Neuronal stem cell (in vitro differentiated cells): Measurements from ENCODE around the gene AK1.

Experiments
- DNase-seq: peaks from one replicate; pipeline ENCODE4 v3.0.0-alpha.2; 2013; ENCODE audit warnings: low spot score
- H2AFZ ChIP-seq: one replicate; pipeline ENCODE4 v1.6.1; 2013; ENCODE audit warnings: mild to moderate bottlenecking, low read length, inconsistent platforms
- H2AK5ac ChIP-seq: 2 replicates; pipeline ENCODE4 v1.6.1; 2013; ENCODE audit warnings: low read depth, mild to moderate bottlenecking, inconsistent platforms, low read length, moderate library complexity, mixed read lengths
- H2BK120ac ChIP-seq: 2 replicates; pipeline ENCODE4 v1.6.1; 2013; ENCODE audit warnings: low read depth, mild to moderate bottlenecking, inconsistent platforms, low read length, moderate library complexity, mixed read lengths
- H2BK12ac ChIP-seq: one replicate; pipeline ENCODE4 v1.6.1; 2013; ENCODE audit warnings: low read length, inconsistent platforms
- H2BK15ac ChIP-seq: 2 replicates; pipeline ENCODE4 v1.6.1; 2013; ENCODE audit warnings: mild to moderate bottlenecking, low read length, inconsistent platforms, mixed read lengths
- H2BK5ac ChIP-seq: one replicate; pipeline ENCODE4 v1.6.1; 2013; ENCODE audit warnings: inconsistent platforms, mild to moderate bottlenecking, low read length, moderate library complexity
- H3K14ac ChIP-seq: one replicate; pipeline ENCODE4 v1.6.1; 2013; ENCODE audit warnings: low read length, inconsistent platforms
- H3K18ac ChIP-seq: 2 replicates; pipeline ENCODE4 v1.6.1; 2013; ENCODE audit warnings: low read length, inconsistent platforms
- H3K23ac ChIP-seq: 2 replicates; pipeline ENCODE4 v1.6.1; 2013; ENCODE audit warnings: low read depth, mild to moderate bottlenecking, mixed read lengths, low read length, inconsistent platforms; ENCODE audit not compliant: poor library complexity
- H3K27ac ChIP-seq: replicated peaks from 3 replicates; pipeline ENCODE4 v1.5.1; 2013; ENCODE audit warnings: low read length, inconsistent platforms
- H3K27me3 ChIP-seq, 3 experiments: 2 replicates each; pipeline ENCODE4 v1.6.1; 2013; ENCODE audit warnings: low read length in 3 of 3, mild to moderate bottlenecking in 2 of 3, inconsistent platforms in 1 of 3, low read depth in 1 of 3, mixed read lengths in 1 of 3, moderate library complexity in 1 of 3; ENCODE audit not compliant: control insufficient read depth in 3 of 3, insufficient read depth in 3 of 3
- H3K36me3 ChIP-seq, 2 donors: replicated peaks in 1 of 2; 2 replicates each; pipeline ENCODE4 v1.6.1; 2013; ENCODE audit warnings: low read length in 2 of 2; ENCODE audit not compliant: control insufficient read depth in 2 of 2, insufficient read depth in 2 of 2
- H3K4ac ChIP-seq: 2 replicates; pipeline ENCODE4 v1.6.1; 2013; ENCODE audit warnings: inconsistent platforms, mild to moderate bottlenecking, low read length, moderate library complexity
- H3K4me1 ChIP-seq, 2 donors: 1 replicate in 1 of 2; 2 replicates in 1 of 2; pipeline ENCODE4 v1.6.1; 2013; ENCODE audit warnings: low read length in 2 of 2, low read depth in 1 of 2; ENCODE audit not compliant: control insufficient read depth in 2 of 2, insufficient read depth in 1 of 2
- H3K4me2 ChIP-seq: one replicate; pipeline ENCODE4 v1.6.1; 2013; ENCODE audit warnings: mild to moderate bottlenecking, low read length, inconsistent platforms; ENCODE audit not compliant: insufficient read depth, poor library complexity, severe bottlenecking
- H3K4me3 ChIP-seq, 2 donors: 2 replicates each; pipeline ENCODE4 v1.5.1; 2013; ENCODE audit warnings: low read length in 2 of 2, mild to moderate bottlenecking in 2 of 2, inconsistent platforms in 1 of 2, moderate library complexity in 1 of 2
- H3K79me1 ChIP-seq: one replicate; pipeline ENCODE4 v1.6.1; 2013; ENCODE audit warnings: low read depth, mild to moderate bottlenecking, inconsistent platforms, low read length, moderate library complexity
- H3K9ac ChIP-seq: one replicate; pipeline ENCODE4 v1.6.1; 2013; ENCODE audit warnings: mild to moderate bottlenecking, low read depth, low read length, inconsistent platforms; ENCODE audit not compliant: poor library complexity
- H3K9me3 ChIP-seq, 2 donors: replicated peaks in 1 of 2; 2 replicates each; pipeline versions ENCODE3 to v1.6.1; 2013; ENCODE audit warnings: low read length in 2 of 2, mild to moderate bottlenecking in 2 of 2, inconsistent platforms in 1 of 2, low read depth in 1 of 2, mixed read lengths in 1 of 2, moderate library complexity in 1 of 2; ENCODE audit not compliant: control insufficient read depth in 2 of 2, insufficient read depth in 1 of 2
- H4K8ac ChIP-seq: one replicate; pipeline ENCODE4 v1.6.1; 2013; ENCODE audit warnings: low read depth, mild to moderate bottlenecking, inconsistent platforms, low read length, moderate library complexity
- H4K91ac ChIP-seq: one replicate; pipeline ENCODE4 v1.6.1; 2013; ENCODE audit warnings: low read length, low read depth, mild to moderate bottlenecking, inconsistent platforms; ENCODE audit not compliant: poor library complexity
- WGBS, 2 donors: extraction: QIAGEN DNeasy Blood & Tissue Kit; methylation state at CpG; one replicate each; pipeline ENCODE4 v1.1.7; 2013; ENCODE audit warnings: missing lambda C conversion rate in 2 of 2, mixed read lengths in 1 of 2; ENCODE audit not compliant: insufficient read length in 2 of 2, insufficient replicate concordance in 1 of 2; ENCODE audit errors: extremely low coverage in 2 of 2; 5-methylcytosine and 5-hydroxymethylcytosine counted together

Gene AK1

GRCh38 chr9:127876026-127876763 lies 1.3 kb downstream of the AK1 start:
- WGBS, 2 donors, result no CpG with 5 or more reads among the region's 14 CpGs
- H2AK5ac ChIP-seq, result peak overlapping the region; percentile 96
- peak overlapping the region; percentile 87 for H3K23ac ChIP-seq
- H2BK120ac ChIP-seq, result peak overlapping the region; percentile 81
- H3K4me1 ChIP-seq, result peaks cover 15 to 48% of the 10 kb centered on the region in 2 donors
- H3K36me3 ChIP-seq, result no peaks in the 10 kb centered on the region
- no peaks in the 10 kb centered on the region for H3K27me3 ChIP-seq
- peak overlapping the region; percentile 60 for H3K9ac ChIP-seq
- no peak overlapping the region for H4K91ac ChIP-seq
- peak overlapping the region; percentile 63 for H3K14ac ChIP-seq
- peak overlapping the region; percentile 76 for H3K18ac ChIP-seq
- peak overlapping the region; percentile 86 for H2BK15ac ChIP-seq
- peak overlapping the region; percentile 37 for H3K4ac ChIP-seq
- peak overlapping the region; percentile 56 for H2AFZ ChIP-seq
- H3K79me1 ChIP-seq, result peaks cover 5% of the 10 kb centered on the region
- peak overlapping the region; percentile 80 for H2BK12ac ChIP-seq
- no peak for DNase-seq
- H3K4me2 ChIP-seq, result peak overlapping the region; percentile 0
- H2BK5ac ChIP-seq, result no peak overlapping the region
- H4K8ac ChIP-seq, result peak overlapping the region; percentile 89
- H3K27ac ChIP-seq, result no peak overlapping the region
- no peaks in the 10 kb centered on the region for H3K9me3 ChIP-seq
- H3K4me3 ChIP-seq, result peak overlapping the region in 1 of 2 donors; percentile 36

- H3K79me1 ChIP-seq, result peaks cover 5% of the 10 kb centered on the region
- H3K18ac ChIP-seq, result peak overlapping the region; percentile 55
- H4K8ac ChIP-seq, result peak overlapping the region; percentile 23
- no peak overlapping the region for H4K91ac ChIP-seq
- peak overlapping the region; percentile 96 for H2AK5ac ChIP-seq
- DNase-seq, result no peak
- H3K14ac ChIP-seq, result peak overlapping the region; percentile 95
- peak overlapping the region; percentile 87 for H3K23ac ChIP-seq
- peak overlapping the region; percentile 69 for H2BK12ac ChIP-seq
- H3K27ac ChIP-seq, result no peak overlapping the region
- H2BK5ac ChIP-seq, result peak overlapping the region; percentile 35
- no peak overlapping the region for H3K4me3 ChIP-seq
- no peaks in the 10 kb centered on the region for H3K27me3 ChIP-seq
- H2AFZ ChIP-seq, result peak overlapping the region; percentile 56
- no peak overlapping the region for H3K4me2 ChIP-seq
- no peak overlapping the region for H3K9ac ChIP-seq
- H3K4me1 ChIP-seq, result peaks cover 15 to 48% of the 10 kb centered on the region in 2 donors
- no peaks in the 10 kb centered on the region for H3K36me3 ChIP-seq
- H3K4ac ChIP-seq, result peak overlapping the region; percentile 37
- WGBS, 2 donors, result no CpG with 5 or more reads among the region's 10 CpGs
- peaks cover 0 to 2% of the 10 kb centered on the region in 2 donors for H3K9me3 ChIP-seq
- peak overlapping the region; percentile 86 for H2BK15ac ChIP-seq
- H2BK120ac ChIP-seq, result peak overlapping the region; percentile 81
These were observed 2.0 kb downstream of the AK1 start for GRCh38 chr9:127875306-127875966.

GRCh38 chr9:127874301-127875221 lies 2.9 kb downstream of the AK1 start:
- no peak overlapping the region for H4K91ac ChIP-seq
- no peak overlapping the region for H3K4me2 ChIP-seq
- peak overlapping the region; percentile 82 for H2AK5ac ChIP-seq
- no CpG with 5 or more reads among the region's 19 CpGs for WGBS, 2 donors
- peaks cover 5% of the 10 kb centered on the region for H3K79me1 ChIP-seq
- H2BK12ac ChIP-seq, result no peak overlapping the region
- no peak overlapping the region for H3K14ac ChIP-seq
- H2BK5ac ChIP-seq, result peak overlapping the region; percentile 35
- peaks cover 15 to 50% of the 10 kb centered on the region in 2 donors for H3K4me1 ChIP-seq
- peaks cover 0 to 2% of the 10 kb centered on the region in 2 donors for H3K9me3 ChIP-seq
- no peak overlapping the region for H2AFZ ChIP-seq
- H3K36me3 ChIP-seq, result no peaks in the 10 kb centered on the region
- peak overlapping the region; percentile 83 for H3K23ac ChIP-seq
- no peak overlapping the region for H3K9ac ChIP-seq
- H2BK120ac ChIP-seq, result no peak overlapping the region
- DNase-seq, result no peak
- H3K4me3 ChIP-seq, result no peak overlapping the region
- no peak overlapping the region for H3K27ac ChIP-seq
- H3K4ac ChIP-seq, result no peak overlapping the region
- H3K27me3 ChIP-seq, result no peaks in the 10 kb centered on the region
- H4K8ac ChIP-seq, result no peak overlapping the region
- H2BK15ac ChIP-seq, result no peak overlapping the region
- H3K18ac ChIP-seq, result no peak overlapping the region
